Stimulated activated CD4-positive, alpha-beta T cell treated with anti-CD3 and anti-CD28 coated beads, Interleukin-1b, Interleukin-23, amount 100 ng/mL, for 48 hours (primary cell): Measurements from ENCODE around the gene FAM3A.
"Not testable (repeated sequence)": the region's sequence is repeated elsewhere in the genome, so short reads cannot be mapped to it uniquely, and the experiment has no call there.

ENCODE experiments used
- DNase-seq: peaks from one replicate; pipeline ENCODE4 v3.0.0-alpha.2; 2020

Gene FAM3A

GRCh38 chrX:154501423-154501822 lies 14.6 kb downstream of the FAM3A start:
- not testable (repeated sequence) for DNase-seq

- not testable (repeated sequence) for DNase-seq
Observed at GRCh38 chrX:154496591-154497137, 19.4 kb downstream of the FAM3A start.

GRCh38 chrX:154495472-154495922 lies 20.5 kb downstream of the FAM3A start:
- DNase-seq = no peak

GRCh38 chrX:154494715-154495114 lies 21.3 kb downstream of the FAM3A start:
- no peak for DNase-seq

GRCh38 chrX:154490414-154491083 lies 25.5 kb downstream of the FAM3A start, which contains the start of gene SLC10A3:
Gene SLC10A3 (minus strand): TSS chrX:154490629. CDS start chrX:154488940, 1,689 bp downstream.
- peak; percentile 91 for DNase-seq

GRCh38 chrX:154490021-154490413 lies 26.0 kb downstream of the FAM3A start:
- DNase-seq = peak; percentile 16

GRCh38 chrX:154489182-154489581 lies 26.9 kb downstream of the FAM3A start:
- no peak for DNase-seq

GRCh38 chrX:154488336-154489075 lies 27.5 kb downstream of the FAM3A start:
- no peak for DNase-seq

- no peak for DNase-seq
Observed at GRCh38 chrX:154487518-154488290, 28.3 kb downstream of the FAM3A start.

GRCh38 chrX:154486396-154487207 lies 29.4 kb downstream of the FAM3A start, which contains the start of gene UBL4A:
Gene UBL4A (minus strand): TSS chrX:154486615. CDS start chrX:154486584, 31 bp downstream.
- DNase-seq = peak; percentile 21

- DNase-seq = no peak
Observed at GRCh38 chrX:154486052-154486395, 30.0 kb downstream of the FAM3A start.

GRCh38 chrX:154485150-154486051 lies 30.6 kb downstream of the FAM3A start:
- DNase-seq = no peak

- DNase-seq = no peak
Observed at GRCh38 chrX:154484255-154485149, 31.5 kb downstream of the FAM3A start.

- DNase-seq = no peak
Observed at GRCh38 chrX:154483325-154483724, 32.7 kb downstream of the FAM3A start.

- no peak for DNase-seq
Observed at GRCh38 chrX:154482786-154483185, 33.2 kb downstream of the FAM3A start.

- no peak for DNase-seq
Observed at GRCh38 chrX:154481911-154482601, 34.0 kb downstream of the FAM3A start.

- no peak for DNase-seq
Observed at GRCh38 chrX:154481195-154481594, 34.8 kb downstream of the FAM3A start.

- DNase-seq = peak; percentile 93
Observed at GRCh38 chrX:154478728-154479622, 37.1 kb downstream of the FAM3A start, which contains the start of gene LAGE3. Gene LAGE3 (minus strand): TSS chrX:154479281. CDS start chrX:154478915, 366 bp downstream.
